Upper lobe of right lung (tissue), 1 donor: ENCODE results near the gene DAB1. TPM values are rescaled to one million over a fixed set of nuclear protein-coding genes. Genes with fewer than 3 reads are reported as not detected.

Experiments
- ATAC-seq: fragments of 200-7000 bp; cut with Tn5 transposase; one replicate; pipeline ENCODE4 v1.9.1; 2020; ENCODE audit warnings: mild to moderate bottlenecking, moderate library complexity
- DNase-seq: peaks from one replicate; pipeline ENCODE4 v3.0.0-alpha.2; 2020
- H3K27ac ChIP-seq: fragments of 200-600 bp; one replicate; pipeline ENCODE4 v1.8.0; 2022
- H3K27me3 ChIP-seq: fragments of 200-600 bp; one replicate; pipeline ENCODE4 v1.8.0; 2022; ENCODE audit warnings: mild to moderate bottlenecking
- H3K36me3 ChIP-seq: fragments of 200-600 bp; one replicate; pipeline ENCODE4 v1.8.0; 2022
- H3K4me1 ChIP-seq: fragments of 200-600 bp; one replicate; pipeline ENCODE4 v1.8.0; 2022
- H3K4me3 ChIP-seq: fragments of 200-600 bp; one replicate; pipeline ENCODE4 v1.8.0; 2022; ENCODE audit warnings: mild to moderate bottlenecking
- H3K9me3 ChIP-seq: fragments of 200-600 bp; one replicate; pipeline ENCODE4 v1.8.0; 2022
- intact Hi-C: fragments of 100-400 bp; cut with DNase I; formaldehyde crosslinking; loops from one replicate; pipeline ENCODE4 v1.11.0; 2022
- total RNA-seq: library from RNA; stranded (reverse); fragmentation: NEBNext Ultra II Directional; extraction: Animal tissue kit (Norgen Biotek cat#: 25700); gene quantifications from one replicate; pipeline ENCODE4 v1.2.1, GENCODE V29; 2021
- TF ChIP-seq, protein P1 (sequence below): fragments of 200-600 bp; IDR thresholded peaks from one replicate; pipeline ENCODE4 v1.8.0; 2022; ENCODE audit warnings: antibody characterized with exemption
- donor health status: DM: no; HTN: yes; CAD: no; lungs with severe emphysema.

The DAB1 gene
- total RNA-seq, 1 donor from 2014 or later: 0.29 TPM

- TF ChIP-seq, protein P1, sequence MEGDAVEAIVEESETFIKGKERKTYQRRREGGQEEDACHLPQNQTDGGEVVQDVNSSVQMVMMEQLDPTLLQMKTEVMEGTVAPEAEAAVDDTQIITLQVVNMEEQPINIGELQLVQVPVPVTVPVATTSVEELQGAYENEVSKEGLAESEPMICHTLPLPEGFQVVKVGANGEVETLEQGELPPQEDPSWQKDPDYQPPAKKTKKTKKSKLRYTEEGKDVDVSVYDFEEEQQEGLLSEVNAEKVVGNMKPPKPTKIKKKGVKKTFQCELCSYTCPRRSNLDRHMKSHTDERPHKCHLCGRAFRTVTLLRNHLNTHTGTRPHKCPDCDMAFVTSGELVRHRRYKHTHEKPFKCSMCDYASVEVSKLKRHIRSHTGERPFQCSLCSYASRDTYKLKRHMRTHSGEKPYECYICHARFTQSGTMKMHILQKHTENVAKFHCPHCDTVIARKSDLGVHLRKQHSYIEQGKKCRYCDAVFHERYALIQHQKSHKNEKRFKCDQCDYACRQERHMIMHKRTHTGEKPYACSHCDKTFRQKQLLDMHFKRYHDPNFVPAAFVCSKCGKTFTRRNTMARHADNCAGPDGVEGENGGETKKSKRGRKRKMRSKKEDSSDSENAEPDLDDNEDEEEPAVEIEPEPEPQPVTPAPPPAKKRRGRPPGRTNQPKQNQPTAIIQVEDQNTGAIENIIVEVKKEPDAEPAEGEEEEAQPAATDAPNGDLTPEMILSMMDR: no peak
- intact Hi-C loops: no loop called here
Observed at GRCh38 chr1:57258557-57259325, 165.1 kb downstream of the DAB1 start.

DNA sequence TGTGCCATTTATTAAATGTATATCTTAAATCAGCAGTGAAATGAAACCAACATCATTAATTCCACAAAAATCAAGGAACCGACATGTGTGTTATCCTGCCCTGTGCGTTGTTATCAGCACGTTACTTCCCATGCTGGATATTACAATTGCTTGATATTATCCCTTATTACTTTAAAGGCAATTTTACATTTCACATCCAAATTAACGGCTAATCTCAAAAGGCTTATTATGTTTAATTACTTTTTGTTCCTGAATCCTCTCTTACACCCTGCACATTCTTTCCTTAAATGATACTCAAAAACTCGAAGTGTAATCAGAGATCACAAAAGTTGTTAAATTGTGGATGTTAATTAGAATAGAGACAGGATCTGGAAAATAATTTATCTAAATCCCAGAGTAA, 167.9 kb downstream of the DAB1 start:
- no peak overlapping the region for H3K4me3 ChIP-seq
- H3K27ac ChIP-seq: no peak overlapping the region
- H3K4me1 ChIP-seq: no peaks in the 10 kb centered on the region
- no peak for ATAC-seq
- intact Hi-C loops: no loop called here
- H3K27me3 ChIP-seq: no peaks in the 10 kb centered on the region
- no peak for DNase-seq
- TF ChIP-seq, protein P1: no peak
- no peaks in the 10 kb centered on the region for H3K9me3 ChIP-seq
- H3K36me3 ChIP-seq: no peaks in the 10 kb centered on the region

More at GRCh38 chr1:57258557-57259325, 165.1 kb downstream of the DAB1 start:
- H3K9me3 ChIP-seq: no peaks in the 10 kb centered on the region
- no peaks in the 10 kb centered on the region for H3K36me3 ChIP-seq
- no peaks in the 10 kb centered on the region for H3K27me3 ChIP-seq
- DNase-seq: no peak
- no peaks in the 10 kb centered on the region for H3K4me1 ChIP-seq
- ATAC-seq: no peak
- H3K4me3 ChIP-seq: no peak overlapping the region
- no peak overlapping the region for H3K27ac ChIP-seq

- Histone ChIP-seq H3K27ac (no peak overlapping the region), H3K4me1 (no peaks in the 10 kb centered on the region), H3K36me3 (no peaks in the 10 kb centered on the region), H3K27me3 (no peaks in the 10 kb centered on the region), H3K9me3 (no peaks in the 10 kb centered on the region), H3K4me3 (no peak overlapping the region)
- TF ChIP-seq, protein P1: no peak
- ATAC-seq (no peak), DNase-seq (no peak)
- intact Hi-C loops: no loop called here
Observed at GRCh38 chr1:57254022-57254421, 169.8 kb downstream of the DAB1 start.

DNA sequence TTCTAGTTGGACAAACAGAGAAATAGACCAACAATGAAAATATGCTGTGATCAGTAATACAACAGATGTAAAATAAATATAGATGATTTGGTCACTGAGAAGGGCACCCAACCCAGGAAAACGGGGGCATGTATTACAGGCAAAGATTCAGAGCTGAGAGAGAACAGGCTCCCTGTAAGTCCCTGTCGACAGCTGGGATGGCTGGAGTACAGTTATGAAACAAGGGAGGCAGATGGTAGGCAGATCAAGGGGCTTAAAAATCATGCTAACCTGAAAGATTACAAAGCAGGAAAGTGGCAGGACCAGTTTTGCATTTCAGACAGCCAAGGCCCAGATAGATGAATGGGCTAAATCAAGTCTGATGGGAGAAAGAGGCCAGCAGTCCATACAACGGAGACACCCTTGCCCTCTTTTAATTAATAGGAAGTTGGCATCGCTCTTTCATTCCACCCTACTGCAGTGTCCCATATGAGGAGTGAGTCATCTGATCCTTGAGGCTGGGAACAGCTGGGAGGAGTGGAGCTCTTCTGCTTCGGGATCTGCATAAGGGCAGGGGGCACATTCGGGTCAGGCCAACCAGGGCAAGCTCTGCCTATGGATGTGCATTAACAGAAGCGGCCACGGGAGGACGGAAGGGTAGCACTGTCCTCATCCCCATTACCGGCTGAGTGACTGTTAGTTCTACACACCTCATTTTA, 171.1 kb downstream of the DAB1 start:
- ATAC-seq (no peak), DNase-seq (no peak)
- Histone ChIP-seq H3K4me3 (no peak overlapping the region), H3K27ac (no peak overlapping the region), H3K36me3 (no peaks in the 10 kb centered on the region), H3K4me1 (no peaks in the 10 kb centered on the region), H3K9me3 (no peaks in the 10 kb centered on the region), H3K27me3 (no peaks in the 10 kb centered on the region)
- TF ChIP-seq, protein P1: no peak
- intact Hi-C loops: no loop called here

GRCh38 chr1:57250021-57250420, 173.8 kb downstream of the DAB1 start:
- Histone ChIP-seq H3K27me3 (no peaks in the 10 kb centered on the region), H3K36me3 (no peaks in the 10 kb centered on the region)
- DNase-seq: no peak

More at GRCh38 chr1:57250021-57250420, 173.8 kb downstream of the DAB1 start:
- Histone ChIP-seq H3K4me1 (no peaks in the 10 kb centered on the region), H3K27ac (no peak overlapping the region), H3K9me3 (peaks cover 2% of the 10 kb centered on the region), H3K4me3 (no peak overlapping the region)
- TF ChIP-seq, protein P1: no peak
- intact Hi-C loops: no loop called here
- no peak for ATAC-seq
